Measurements from ENCODE around the gene ZNF26. TPM values are rescaled to one million over a fixed set of nuclear protein-coding genes. Genes with fewer than 3 reads are reported as not detected.

The ZNF26 gene
- total and polyA plus RNA-seq, 7 experiments from 2014 or later: 12.6 to 38.8 (median 29.9) TPM

DNA sequence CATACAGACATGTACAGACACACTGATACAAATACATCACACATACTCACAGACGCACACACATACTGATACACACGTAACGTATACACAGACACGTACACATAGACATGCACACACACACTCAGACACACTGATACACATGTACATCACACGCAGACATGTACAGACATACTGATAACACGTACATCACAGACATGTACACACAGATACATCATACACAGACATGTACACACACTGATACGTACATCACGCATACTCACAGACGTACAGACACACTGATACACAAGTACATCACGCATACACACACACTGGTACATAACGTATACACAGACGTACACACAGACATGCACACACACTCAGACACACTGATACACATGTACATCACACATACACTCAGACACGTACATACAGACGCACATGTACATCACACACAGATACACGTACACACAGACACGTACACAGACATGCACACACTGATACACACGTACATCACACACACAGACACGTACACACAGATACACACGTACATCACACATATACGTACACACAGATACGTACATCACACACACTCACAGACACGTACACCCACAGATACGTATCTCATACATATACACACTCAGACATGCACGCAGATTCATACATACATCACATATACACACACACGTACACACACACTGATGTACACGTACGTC, 35.2 kb upstream of the ZNF26 start:
- Mint-ChIP-seq H3K27ac (no peak overlapping the region), H3K9me3 (peaks cover 2 to 45% (median 25%) of the 10 kb centered on the region in 11 donors), H3K4me1 (peaks cover 11 to 29% (median 25%) of the 10 kb centered on the region in 7 donors), H3K36me3 (peaks cover 14 to 52% (median 41%) of the 10 kb centered on the region in 5 donors), H3K27me3 (no peaks in the 10 kb centered on the region), H3K4me3 (no peak overlapping the region)
- intact Hi-C loops (cut with micrococcal nuclease): no loop called here
- peaks cover 0 to 55% (median 12%) of the 10 kb centered on the region in 3 experiments for H3K9me3 ChIP-seq (ENCODE audit: control insufficient read depth in 2 of 3, low read length in 3 of 3)
- DNase-seq (no peak), ATAC-seq (no peak)
- H3K27me3 ChIP-seq (ENCODE audit: control insufficient read depth in 2 of 2, insufficient read depth in 2 of 2, low read length in 2 of 2): no peaks in the 10 kb centered on the region
- H3K27ac ChIP-seq (ENCODE audit: low read depth, low read length): no peak overlapping the region
- H3K36me3 ChIP-seq (ENCODE audit: control insufficient read depth in 2 of 3, insufficient read depth in 3 of 3, low read length in 3 of 3): peaks cover 0 to 38% (median 3%) of the 10 kb centered on the region in 3 experiments
- peaks cover 6 to 7% of the 10 kb centered on the region in 2 donors for H3K4me1 ChIP-seq (ENCODE audit: control insufficient read depth in 2 of 2, insufficient read depth in 2 of 2, low read length in 2 of 2)
- no peak overlapping the region for H3K4me3 ChIP-seq (ENCODE audit: low read length)
- ChIA-PET CTCF (no interaction called here), POLR2A (no interaction called here)

DNA sequence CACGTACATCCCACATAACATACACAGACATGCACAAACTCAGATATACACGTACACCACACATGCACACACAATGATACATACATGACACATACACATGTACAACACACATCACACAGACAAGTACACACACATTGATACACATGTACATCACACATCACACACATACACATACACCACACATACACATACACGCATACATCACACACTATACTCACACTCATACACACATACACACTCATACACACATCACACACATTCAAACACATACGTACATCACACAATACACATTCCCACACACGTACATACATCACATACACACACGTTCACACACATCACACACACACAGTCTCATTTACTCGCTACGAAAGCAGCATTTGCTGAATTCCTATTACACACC, 34.5 kb upstream of the ZNF26 start:
- Histone ChIP-seq H3K27me3 (ENCODE audit: control insufficient read depth in 2 of 2, insufficient read depth in 2 of 2, low read length in 2 of 2) (no peaks in the 10 kb centered on the region), H3K9me3 (ENCODE audit: control insufficient read depth in 2 of 3, low read length in 3 of 3) (peaks cover 0 to 49% (median 12%) of the 10 kb centered on the region in 3 experiments), H3K4me3 (ENCODE audit: low read length) (no peak overlapping the region), H3K4me1 (ENCODE audit: control insufficient read depth in 2 of 2, insufficient read depth in 2 of 2, low read length in 2 of 2) (peaks cover 6 to 7% of the 10 kb centered on the region in 2 donors), H3K27ac (ENCODE audit: low read depth, low read length) (no peak overlapping the region), H3K36me3 (ENCODE audit: control insufficient read depth in 2 of 3, insufficient read depth in 3 of 3, low read length in 3 of 3) (peaks cover 0 to 31% (median 0%) of the 10 kb centered on the region in 3 experiments)
- no peaks in the 10 kb centered on the region for H3K27me3 Mint-ChIP-seq
- no peak overlapping the region for H3K4me3 Mint-ChIP-seq
- no peak for ATAC-seq
- peaks cover 0 to 38% (median 21%) of the 10 kb centered on the region in 11 donors for H3K9me3 Mint-ChIP-seq
- ChIA-PET CTCF (no interaction called here), POLR2A (no interaction called here)
- H3K27ac Mint-ChIP-seq: no peak overlapping the region
- no peak for DNase-seq
- peaks cover 13 to 36% (median 32%) of the 10 kb centered on the region in 7 donors for H3K4me1 Mint-ChIP-seq
- intact Hi-C loops (cut with micrococcal nuclease): no loop called here
- peaks cover 10 to 52% (median 36%) of the 10 kb centered on the region in 5 donors for H3K36me3 Mint-ChIP-seq

DNA sequence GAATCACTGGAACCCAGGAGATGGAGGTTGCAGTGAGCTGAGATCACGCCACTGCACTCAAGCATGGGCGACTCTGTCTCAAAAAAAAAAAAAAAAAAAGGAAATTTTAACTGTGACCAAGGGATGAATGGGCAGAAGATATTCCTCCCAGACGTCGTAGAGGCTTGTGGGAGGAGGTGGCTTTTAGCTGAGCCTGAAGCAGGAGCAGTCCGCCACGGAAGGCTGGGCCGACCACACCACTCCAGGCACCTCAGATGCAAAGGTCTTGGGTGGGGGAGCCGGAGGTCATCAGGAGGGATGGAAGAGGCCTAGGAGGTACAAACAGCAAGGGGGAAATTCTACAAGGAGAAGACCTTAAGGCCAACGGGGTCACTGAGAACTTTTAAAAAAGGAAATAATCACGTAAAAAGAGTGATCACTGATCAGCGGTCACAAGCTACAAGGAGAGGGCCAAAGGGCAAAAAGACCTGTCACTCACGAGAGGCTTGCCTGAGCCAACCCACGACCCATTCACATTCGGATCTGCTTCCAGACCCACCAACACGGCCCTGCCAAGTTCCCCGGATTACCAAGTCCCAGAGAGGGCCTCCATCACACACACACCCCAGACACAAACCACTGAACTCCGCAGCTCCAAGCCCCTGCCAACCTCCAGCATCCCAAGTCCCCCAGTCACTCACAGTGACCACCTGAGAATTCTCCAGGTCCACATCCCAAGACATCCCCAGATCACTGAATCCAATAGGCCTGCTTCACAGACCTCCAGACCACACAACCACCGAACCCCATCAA, 33.6 kb upstream of the ZNF26 start:
- Mint-ChIP-seq H3K4me3 (peak overlapping the region in 1 of 10 donors; percentile 14), H3K9me3 (peaks cover 0 to 38% (median 19%) of the 10 kb centered on the region in 11 donors), H3K27me3 (no peaks in the 10 kb centered on the region), H3K27ac (peak overlapping the region in 1 of 9 donors; percentile 55), H3K4me1 (peaks cover 19 to 44% (median 34%) of the 10 kb centered on the region in 7 donors), H3K36me3 (peaks cover 10 to 46% (median 34%) of the 10 kb centered on the region in 5 donors)
- Histone ChIP-seq H3K4me3 (ENCODE audit: low read length) (no peak overlapping the region), H3K27ac (ENCODE audit: low read depth, low read length) (no peak overlapping the region), H3K4me1 (ENCODE audit: control insufficient read depth in 2 of 2, insufficient read depth in 2 of 2, low read length in 2 of 2) (peaks cover 6 to 7% of the 10 kb centered on the region in 2 donors), H3K27me3 (ENCODE audit: control insufficient read depth in 2 of 2, insufficient read depth in 2 of 2, low read length in 2 of 2) (no peaks in the 10 kb centered on the region), H3K9me3 (ENCODE audit: control insufficient read depth in 2 of 3, low read length in 3 of 3) (peaks cover 0 to 47% (median 12%) of the 10 kb centered on the region in 3 experiments), H3K36me3 (ENCODE audit: control insufficient read depth in 2 of 3, insufficient read depth in 3 of 3, low read length in 3 of 3) (peaks cover 0 to 29% (median 0%) of the 10 kb centered on the region in 3 experiments)
- intact Hi-C loops (cut with micrococcal nuclease): no loop called here
- POLR2A ChIA-PET: no interaction called here
- CTCF ChIA-PET: no interaction called here
- ATAC-seq (no peak), DNase-seq (no peak)

DNA sequence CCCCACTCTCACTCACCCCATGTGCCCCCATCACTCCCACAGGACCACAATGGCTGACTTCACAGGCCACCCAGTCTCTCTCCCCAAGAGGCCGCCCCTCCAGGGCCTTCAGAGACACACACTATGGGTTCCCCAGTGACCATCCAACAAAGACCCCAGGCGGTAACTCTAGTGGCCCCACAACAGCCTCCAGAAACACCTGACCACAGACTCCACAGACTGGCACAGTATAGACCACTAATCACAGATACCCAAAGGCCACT, 33.1 kb upstream of the ZNF26 start:
- intact Hi-C loops (cut with micrococcal nuclease): no loop called here
- ATAC-seq (no peak), DNase-seq (no peak)
- peaks cover 0 to 42% (median 12%) of the 10 kb centered on the region in 3 experiments for H3K9me3 ChIP-seq (ENCODE audit: control insufficient read depth in 2 of 3, low read length in 3 of 3)
- Mint-ChIP-seq H3K27me3 (no peaks in the 10 kb centered on the region), H3K9me3 (peaks cover 0 to 35% (median 19%) of the 10 kb centered on the region in 11 donors), H3K4me3 (peak overlapping the region in 1 of 10 donors; percentile 14), H3K27ac (peak overlapping the region in 2 of 9 donors; percentile 55 to 67), H3K4me1 (peaks cover 19 to 44% (median 34%) of the 10 kb centered on the region in 7 donors), H3K36me3 (peaks cover 10 to 44% (median 30%) of the 10 kb centered on the region in 5 donors)
- CTCF ChIA-PET: no interaction called here
- peaks cover 0 to 24% (median 0%) of the 10 kb centered on the region in 3 experiments for H3K36me3 ChIP-seq (ENCODE audit: control insufficient read depth in 2 of 3, insufficient read depth in 3 of 3, low read length in 3 of 3)
- peaks cover 6 to 7% of the 10 kb centered on the region in 2 donors for H3K4me1 ChIP-seq (ENCODE audit: control insufficient read depth in 2 of 2, insufficient read depth in 2 of 2, low read length in 2 of 2)
- H3K27ac ChIP-seq (ENCODE audit: low read depth, low read length): no peak overlapping the region
- no peak overlapping the region for H3K4me3 ChIP-seq (ENCODE audit: low read length)
- POLR2A ChIA-PET: no interaction called here
- H3K27me3 ChIP-seq (ENCODE audit: control insufficient read depth in 2 of 2, insufficient read depth in 2 of 2, low read length in 2 of 2): no peaks in the 10 kb centered on the region

DNA sequence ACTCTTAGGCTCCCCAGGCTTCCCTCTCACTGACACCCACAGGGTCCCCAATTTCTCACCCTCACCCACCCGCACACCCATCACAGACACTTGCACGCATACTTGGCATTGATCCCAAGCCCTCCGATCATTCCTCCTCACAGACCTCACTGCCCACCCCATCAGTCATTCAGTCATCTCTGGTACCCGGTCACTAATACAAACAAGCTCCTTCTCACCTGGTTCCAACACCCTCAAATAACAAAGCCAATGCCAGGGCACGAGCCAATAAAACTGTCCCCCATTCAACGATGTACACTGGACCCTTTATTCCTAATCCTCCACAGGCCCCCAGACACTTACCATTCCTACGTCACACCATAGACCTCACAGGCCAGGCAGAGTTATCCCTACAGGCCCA, 32.4 kb upstream of the ZNF26 start:
- H3K4me1 Mint-ChIP-seq: peaks cover 19 to 44% (median 34%) of the 10 kb centered on the region in 7 donors
- H3K9me3 ChIP-seq (ENCODE audit: control insufficient read depth in 2 of 3, low read length in 3 of 3): peaks cover 0 to 35% (median 12%) of the 10 kb centered on the region in 3 experiments
- ChIA-PET CTCF (no interaction called here), POLR2A (interaction anchor here (0.7 kb wide), 1 partner anchor 94 kb away, joined by 3 read pairs; no protein-coding TSS in a partner anchor)
- ATAC-seq: no peak
- peaks cover 0 to 17% (median 0%) of the 10 kb centered on the region in 3 experiments for H3K36me3 ChIP-seq (ENCODE audit: control insufficient read depth in 2 of 3, insufficient read depth in 3 of 3, low read length in 3 of 3)
- no peaks in the 10 kb centered on the region for H3K27me3 Mint-ChIP-seq
- peak overlapping the region in 6 of 10 donors; percentile 0 to 45 (median 21) for H3K4me3 Mint-ChIP-seq
- H3K4me3 ChIP-seq (ENCODE audit: low read length): no peak overlapping the region
- intact Hi-C loops (cut with micrococcal nuclease): no loop called here
- H3K9me3 Mint-ChIP-seq: peaks cover 0 to 28% (median 16%) of the 10 kb centered on the region in 11 donors
- H3K27ac ChIP-seq (ENCODE audit: low read depth, low read length): no peak overlapping the region
- DNase-seq: no peak
- H3K36me3 Mint-ChIP-seq: peaks cover 10 to 37% (median 24%) of the 10 kb centered on the region in 5 donors
- no peaks in the 10 kb centered on the region for H3K27me3 ChIP-seq (ENCODE audit: control insufficient read depth in 2 of 2, insufficient read depth in 2 of 2, low read length in 2 of 2)
- peak overlapping the region in 6 of 9 donors; percentile 38 to 87 (median 72) for H3K27ac Mint-ChIP-seq
- peaks cover 6 to 7% of the 10 kb centered on the region in 2 donors for H3K4me1 ChIP-seq (ENCODE audit: control insufficient read depth in 2 of 2, insufficient read depth in 2 of 2, low read length in 2 of 2)

DNA sequence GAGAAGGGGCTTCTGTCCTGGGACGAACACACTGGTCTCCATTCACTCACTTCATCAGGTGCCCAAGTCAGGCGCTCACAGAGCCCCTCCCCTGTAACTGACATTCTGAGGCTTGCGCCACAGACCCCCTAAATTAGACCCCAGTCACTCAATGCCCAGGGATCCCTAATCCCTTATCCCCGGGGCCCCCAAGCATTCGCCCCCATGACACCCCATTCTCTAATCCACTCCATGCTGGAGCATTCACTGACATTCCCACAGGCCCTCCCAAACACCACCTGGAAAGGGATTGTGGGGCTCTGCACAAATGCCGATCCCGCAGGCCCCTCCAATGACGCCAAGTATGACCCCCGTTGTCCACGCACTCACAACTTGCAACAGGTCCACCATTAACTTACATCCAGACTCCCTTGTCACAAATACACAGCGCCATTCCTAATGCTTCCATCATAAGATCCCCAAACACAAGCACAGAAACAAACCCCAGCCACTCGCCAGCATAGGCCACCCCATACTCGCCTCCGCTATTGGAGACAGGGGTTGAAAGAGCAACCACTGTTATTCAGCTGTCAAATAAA, 31.6 kb upstream of the ZNF26 start:
- DNase-seq (no peak), ATAC-seq (no peak)
- Histone ChIP-seq H3K9me3 (ENCODE audit: control insufficient read depth in 2 of 3, low read length in 3 of 3) (peaks cover 0 to 27% (median 12%) of the 10 kb centered on the region in 3 experiments), H3K4me3 (ENCODE audit: low read length) (no peak overlapping the region), H3K27ac (ENCODE audit: low read depth, low read length) (no peak overlapping the region), H3K4me1 (ENCODE audit: control insufficient read depth in 2 of 2, insufficient read depth in 2 of 2, low read length in 2 of 2) (peaks cover 6 to 7% of the 10 kb centered on the region in 2 donors), H3K27me3 (ENCODE audit: control insufficient read depth in 2 of 2, insufficient read depth in 2 of 2, low read length in 2 of 2) (no peaks in the 10 kb centered on the region), H3K36me3 (ENCODE audit: control insufficient read depth in 2 of 3, insufficient read depth in 3 of 3, low read length in 3 of 3) (peaks cover 0 to 11% (median 0%) of the 10 kb centered on the region in 3 experiments)
- POLR2A ChIA-PET: no interaction called here
- Mint-ChIP-seq H3K27ac (peak overlapping the region in 8 of 9 donors; percentile 25 to 95 (median 84)), H3K4me1 (peaks cover 19 to 46% (median 30%) of the 10 kb centered on the region in 7 donors), H3K36me3 (peaks cover 6 to 30% (median 18%) of the 10 kb centered on the region in 5 donors), H3K4me3 (peak overlapping the region; percentile 77 to 96 (median 91)), H3K27me3 (no peaks in the 10 kb centered on the region), H3K9me3 (peaks cover 0 to 22% (median 10%) of the 10 kb centered on the region in 11 donors)
- intact Hi-C loops (cut with micrococcal nuclease): loop anchor here in 1 of 2 donors (1.0 to 5.0 kb wide), 2 partner anchors 176 to 242 kb away; partner anchors contain the start of genes PGAM5, ZNF10 and ZNF891
- CTCF ChIA-PET: no interaction called here
